GM19035 (cell line): ENCODE data around the gene TBC1D16.

ENCODE experiments used
- ATAC-seq: cut with Tn5 transposase; IDR thresholded peaks from one replicate; pipeline ENCODE4 v1.9.1; 2021; ENCODE audit not compliant: unreplicated experiment

Gene TBC1D16

DNA sequence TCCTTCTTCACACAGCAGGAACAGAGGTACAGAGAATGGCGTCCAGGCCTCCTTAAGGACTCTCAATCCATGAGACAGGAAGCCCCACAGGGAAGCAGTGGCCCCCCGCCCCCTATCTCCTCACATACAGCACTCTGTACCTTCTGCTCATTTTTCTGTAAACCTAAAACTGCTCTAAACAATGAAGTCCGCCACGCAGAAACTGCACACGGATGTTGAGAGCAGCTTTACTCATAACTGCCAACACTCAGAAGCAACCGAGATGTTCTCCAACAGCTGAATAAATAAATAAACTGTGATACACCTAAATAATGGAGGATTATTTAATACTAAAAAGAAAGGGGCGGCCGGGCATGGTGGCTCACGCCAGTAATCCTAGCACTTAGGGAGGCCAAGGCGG, 9.9 kb downstream of the TBC1D16 start:
- ATAC-seq: no peak

DNA sequence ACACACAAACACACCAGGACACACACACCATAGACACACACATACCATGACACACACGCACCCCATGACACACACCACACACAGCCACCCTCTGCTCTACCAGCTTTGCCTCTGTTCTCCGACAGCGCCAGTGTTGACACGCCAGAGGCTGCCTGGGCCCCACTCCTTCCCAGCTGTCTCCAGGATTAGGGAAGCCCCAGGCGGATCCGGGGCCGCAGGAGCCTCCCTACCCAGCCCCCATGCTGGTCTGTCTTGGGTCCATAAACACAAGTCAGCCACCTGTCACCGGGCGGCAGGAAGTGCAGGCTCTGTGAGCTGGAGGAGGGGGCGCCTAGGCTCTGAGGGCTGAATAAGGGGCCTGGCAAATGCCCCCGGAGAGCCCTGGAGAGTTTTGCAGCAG, 10.5 kb downstream of the TBC1D16 start:
- ATAC-seq: no peak

DNA sequence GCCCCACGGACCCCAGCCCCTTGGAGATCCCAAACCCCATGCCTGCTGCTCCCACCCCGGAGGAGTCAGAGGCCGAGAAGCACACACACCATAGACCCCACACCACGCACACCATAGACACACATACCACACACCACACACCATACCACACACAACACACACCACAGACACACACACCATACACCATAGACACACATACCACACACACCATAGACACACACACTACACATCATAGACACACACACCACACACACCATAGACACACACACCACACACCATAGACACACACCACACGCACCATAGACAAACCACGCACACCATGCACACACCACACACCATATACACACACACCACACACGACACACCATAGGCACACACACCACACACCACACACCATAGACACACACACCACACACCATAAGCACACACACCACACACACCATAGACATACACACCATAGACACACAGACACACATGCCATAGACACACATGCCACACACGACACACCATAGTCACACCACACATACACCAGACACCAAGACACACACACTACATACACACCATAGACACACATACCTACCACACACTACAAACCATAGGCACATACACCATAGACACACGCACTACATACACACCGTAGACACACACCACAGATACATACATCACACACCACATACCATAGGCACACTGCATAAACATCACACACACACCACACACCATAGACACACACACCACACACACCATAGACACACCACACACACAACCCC, 11.3 kb downstream of the TBC1D16 start:
- no peak for ATAC-seq

DNA sequence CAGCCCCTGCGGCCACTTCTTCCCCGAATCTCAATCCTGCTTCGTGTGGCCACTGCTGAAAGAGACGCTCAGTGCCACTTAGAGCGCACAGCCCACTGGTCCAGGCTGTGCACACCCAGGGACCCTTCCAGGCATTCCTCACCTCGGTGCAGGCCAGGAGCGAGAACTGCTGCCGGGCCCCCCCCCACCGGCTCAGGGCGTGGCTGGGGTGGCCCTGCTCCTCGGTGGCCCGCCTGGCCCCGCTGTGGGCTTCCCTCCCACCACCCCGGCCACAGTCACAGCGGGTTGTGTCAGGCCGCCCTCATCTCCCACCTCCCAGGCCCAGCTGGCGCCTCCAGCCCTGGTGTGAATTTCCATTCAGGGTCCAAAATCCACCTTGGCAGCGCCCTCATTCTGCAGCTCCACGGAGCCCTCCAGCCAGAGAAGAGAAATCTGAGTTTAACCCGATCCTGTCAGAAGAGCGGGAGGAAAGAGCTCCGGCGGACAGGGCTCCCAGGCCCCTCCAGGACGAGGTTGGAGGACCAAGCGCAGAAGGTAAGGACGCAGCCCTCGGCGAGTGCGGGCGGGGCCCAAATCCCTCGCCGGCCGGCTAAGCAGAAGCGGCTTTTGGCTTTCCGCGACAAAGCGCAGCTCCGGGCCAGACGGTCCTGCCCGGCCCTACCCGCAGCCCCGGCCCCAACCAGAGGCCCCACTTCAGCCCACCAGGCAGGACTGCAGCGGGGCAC, 12.0 kb downstream of the TBC1D16 start:
- ATAC-seq: no peak

DNA sequence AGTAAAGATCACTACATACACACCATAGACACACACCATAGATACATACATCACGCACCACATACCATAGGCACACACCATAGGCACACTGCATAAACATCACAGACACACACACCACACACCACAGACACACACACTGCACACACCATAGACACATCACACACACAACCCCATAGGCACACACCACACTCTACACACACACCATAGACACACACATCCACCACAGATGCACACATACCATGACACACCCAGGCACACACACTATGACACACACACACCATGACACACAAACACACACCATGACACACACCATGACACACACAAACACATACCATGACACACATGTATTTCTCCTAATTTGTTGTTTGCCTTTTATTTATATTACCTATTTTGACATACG, 14.1 kb downstream of the TBC1D16 start:
- ATAC-seq: no peak

DNA sequence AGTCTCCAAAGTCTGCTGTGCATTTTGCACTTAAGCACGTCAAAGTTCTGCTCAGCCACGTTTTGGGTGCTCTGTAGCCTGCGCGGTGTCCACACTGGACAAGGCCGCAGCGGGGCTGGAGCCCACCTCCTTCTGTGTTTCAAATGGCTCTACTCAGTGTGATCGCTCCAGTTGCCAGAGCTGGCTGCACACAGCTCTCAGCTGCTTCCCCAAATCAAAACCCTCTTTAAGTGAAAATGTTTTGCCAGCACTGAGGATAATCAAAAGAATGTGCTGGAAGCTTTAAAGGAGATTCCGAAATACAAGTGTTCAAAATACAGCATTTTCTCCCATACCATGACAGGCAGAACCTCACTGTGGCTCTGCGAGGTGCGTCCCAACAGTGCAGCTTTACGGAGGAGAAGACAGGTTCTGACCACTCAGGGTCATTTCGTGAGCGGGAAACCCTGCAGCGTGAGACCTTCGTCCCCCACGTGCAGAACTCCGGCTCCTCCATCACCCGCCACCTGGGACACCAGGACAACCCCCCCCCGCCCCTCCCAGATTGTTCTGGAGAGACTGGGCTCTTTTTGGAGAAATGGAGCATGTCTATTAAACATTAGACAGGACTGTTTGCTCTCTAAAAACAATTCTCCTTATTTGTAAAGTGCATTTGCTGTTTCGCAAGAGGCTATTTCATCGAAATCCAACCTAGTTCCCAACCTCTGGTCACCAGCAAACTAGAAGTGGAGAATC, 16.6 kb downstream of the TBC1D16 start:
- ATAC-seq: no peak

DNA sequence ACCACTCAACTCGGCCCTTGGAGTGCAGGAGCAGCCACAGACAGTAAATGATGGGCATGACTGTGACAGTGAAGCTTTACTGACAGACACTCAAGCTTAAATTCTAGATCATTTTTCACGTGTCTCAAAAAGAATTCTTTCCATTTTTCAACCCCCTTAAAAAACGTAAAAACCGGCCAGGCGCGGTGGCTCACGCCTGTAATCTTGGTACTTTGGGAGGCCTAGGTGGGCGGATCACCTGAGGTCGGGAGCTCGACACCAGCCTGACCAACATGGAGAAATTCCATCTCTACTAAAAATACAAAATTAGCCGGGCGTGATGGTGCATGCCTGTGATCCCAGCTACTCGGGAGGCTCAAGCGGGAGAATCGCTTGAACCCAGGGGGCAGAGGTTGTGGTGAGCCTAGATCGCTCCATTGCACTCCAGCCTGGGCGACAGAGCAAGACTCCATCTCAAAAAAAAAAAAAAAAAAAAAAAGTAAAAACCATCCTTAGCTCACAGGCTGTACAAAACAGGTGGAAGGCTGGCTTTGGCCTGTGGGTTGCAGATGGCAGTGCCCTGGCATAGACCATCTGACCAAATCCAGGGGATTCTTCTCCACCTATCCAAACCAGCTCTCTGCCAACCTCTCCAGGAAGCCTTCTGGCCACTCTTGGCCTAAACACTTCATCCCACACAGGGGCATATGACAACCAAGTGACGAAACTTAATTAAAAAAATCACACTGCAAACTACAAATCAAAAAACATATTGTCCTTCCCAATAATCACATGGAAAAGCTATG, 18.3 kb downstream of the TBC1D16 start:
- ATAC-seq: no peak

DNA sequence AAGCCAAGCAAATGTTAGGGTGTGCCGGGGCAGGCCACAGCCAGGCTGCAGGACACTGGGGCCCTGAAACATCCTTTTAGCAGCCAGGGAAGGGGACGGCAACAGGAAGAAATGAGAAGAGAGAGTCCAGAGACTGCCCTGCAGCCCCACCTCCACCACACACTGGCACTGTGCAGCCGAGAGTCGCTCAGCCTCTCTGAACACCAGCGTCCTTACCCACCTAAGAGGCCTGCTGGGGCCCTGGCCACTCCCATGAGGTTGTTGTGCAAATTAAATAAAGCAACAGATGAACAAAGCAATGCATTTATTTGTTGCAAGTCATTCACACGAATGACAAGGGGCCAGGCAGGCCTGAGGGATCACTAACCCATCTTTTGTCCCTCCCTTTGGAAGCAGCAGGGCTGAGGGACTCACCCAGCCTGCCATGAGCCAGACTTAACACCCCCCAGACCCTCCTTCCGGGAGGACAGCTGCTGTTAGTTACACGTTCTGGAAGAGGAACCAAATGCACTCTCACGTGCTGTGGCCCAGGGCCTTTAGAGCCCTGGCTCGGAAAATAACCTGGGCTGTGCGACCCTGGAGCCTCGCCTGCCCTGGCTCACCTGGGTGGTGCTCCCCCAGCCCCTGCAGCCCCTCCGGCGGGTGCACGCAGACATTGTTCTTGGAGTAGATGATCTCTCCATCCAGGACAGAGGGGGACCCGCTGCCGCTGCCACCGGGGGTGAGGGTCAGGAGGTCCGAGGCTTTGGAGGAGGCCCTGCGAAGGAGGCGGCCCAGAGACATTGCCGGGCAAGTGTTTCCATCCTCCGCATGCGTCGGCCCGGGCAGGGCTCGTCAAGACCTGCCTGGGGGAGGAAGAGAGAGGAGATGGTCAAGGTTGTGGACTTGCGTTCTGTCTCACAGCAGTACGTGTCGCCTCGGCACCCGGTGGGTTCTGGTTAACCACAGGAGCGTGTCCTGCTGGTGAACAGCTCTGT, 22.6 kb downstream of the TBC1D16 start:
- no peak for ATAC-seq

DNA sequence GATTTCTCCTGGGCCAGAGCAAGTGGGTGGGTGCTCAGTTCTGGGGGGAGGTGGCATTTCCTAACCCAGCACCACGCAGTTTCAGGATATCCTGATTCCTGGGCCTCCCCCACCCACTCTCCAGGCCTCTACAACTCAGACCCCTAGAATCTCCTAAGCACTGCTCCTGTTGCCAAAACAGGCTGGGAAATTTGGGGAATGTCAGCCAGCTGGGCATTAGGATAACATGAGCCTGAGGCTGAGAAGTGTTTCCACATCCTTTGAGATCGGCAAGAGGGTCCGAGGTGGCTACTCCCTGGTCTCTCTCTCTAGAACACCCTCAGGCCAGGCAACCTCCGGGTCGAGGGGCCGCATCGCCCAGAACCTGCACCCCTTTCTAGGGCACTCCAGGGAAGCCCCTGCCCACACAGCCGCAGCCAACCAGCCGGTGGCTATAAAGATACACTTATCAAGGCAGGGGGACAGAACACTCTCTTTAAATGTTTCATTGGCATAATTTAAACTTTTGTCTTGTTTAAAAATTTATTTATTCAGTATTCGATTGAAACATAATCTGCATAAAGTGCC, 23.6 kb downstream of the TBC1D16 start:
- no peak for ATAC-seq

DNA sequence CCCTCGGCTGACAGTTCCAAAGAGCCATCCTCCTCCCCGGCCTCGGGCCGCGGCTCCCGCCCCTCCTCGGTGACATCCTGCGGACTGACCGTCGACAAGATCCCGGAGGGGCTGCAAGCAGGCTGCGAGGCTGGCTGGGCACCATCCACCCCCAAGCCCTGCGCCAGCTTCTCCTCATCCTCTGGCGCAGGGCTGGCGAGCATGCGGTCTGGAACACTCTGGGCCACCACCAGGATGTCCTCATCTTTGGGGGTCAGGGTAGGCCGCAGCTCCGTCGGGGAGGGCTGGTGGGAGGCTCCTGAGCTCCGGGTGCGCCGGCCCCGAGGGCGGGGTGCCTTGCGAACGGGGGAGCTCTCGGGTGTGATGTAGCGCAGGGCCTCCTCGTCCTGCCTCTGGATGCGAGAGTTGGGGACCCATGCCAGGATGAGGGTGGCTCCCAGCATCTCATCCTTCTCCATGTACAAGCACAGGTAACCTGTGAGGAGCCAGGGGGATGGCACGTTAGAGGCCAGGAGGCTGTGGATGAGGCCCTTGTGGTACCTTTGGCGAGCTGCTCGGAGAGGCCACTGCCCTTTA, 25.3 kb downstream of the TBC1D16 start:
- no peak for ATAC-seq

DNA sequence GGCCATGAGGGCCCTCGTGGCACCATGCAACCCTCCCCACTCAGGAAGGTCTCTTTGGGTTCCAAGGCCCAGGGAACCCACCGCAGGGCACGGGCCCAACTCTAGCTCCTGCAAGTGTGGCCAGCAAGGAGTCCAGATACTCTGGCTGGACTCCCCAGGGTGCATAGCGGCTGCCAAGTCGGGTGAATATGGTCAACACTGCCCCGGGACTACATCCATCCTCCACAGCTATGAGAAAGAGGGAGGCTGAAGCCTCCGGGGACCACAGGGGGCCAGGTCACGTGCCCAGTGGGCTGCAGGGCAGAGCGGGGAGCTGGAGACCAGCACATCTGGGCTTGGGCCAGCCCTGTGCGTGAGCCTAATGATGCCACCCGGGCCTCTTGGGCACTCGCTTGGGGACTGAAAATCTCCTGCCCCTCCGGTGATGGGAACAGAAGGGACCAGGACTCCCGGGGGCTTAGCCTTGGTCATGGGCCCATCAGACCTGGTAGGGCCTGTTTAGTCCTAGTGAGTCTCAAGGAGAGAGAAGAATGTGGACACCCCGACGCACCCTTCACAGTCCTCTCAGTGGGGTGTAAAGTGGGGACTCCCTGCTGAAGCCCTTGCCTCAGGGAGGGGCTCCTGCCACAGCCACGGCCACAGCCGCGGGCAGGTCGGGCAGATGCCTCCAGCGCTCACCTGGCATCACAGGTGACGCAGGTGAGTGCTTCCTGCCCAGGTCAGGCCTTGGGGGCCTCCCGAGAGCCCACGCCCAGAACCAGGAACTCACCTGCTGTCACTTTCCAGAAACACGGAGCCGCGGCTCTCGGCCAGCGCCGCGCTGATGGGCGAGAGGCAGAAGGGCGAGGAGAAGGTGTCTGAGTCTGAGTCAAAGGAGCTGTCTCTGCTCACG, 26.0 kb downstream of the TBC1D16 start:
- ATAC-seq: no peak

DNA sequence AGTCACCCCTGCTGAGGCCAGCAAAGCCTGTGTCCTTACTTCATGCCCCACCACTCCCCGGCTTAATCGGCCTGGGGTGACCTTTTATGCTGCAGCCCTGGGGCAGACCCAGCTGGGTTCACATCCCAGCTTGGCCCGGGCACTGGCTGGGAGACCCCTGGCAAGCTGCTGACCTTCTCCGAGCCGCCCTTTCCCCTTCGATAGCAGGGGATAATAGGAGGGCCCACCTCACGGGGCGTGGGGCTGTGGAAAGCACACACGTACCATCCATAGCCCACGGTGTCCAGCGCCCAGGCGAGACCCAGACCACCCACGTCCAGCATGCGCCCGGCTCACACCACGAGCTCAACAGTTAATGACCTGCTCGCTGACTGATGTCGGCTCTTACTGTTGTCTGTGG, 26.8 kb downstream of the TBC1D16 start:
- ATAC-seq: no peak

DNA sequence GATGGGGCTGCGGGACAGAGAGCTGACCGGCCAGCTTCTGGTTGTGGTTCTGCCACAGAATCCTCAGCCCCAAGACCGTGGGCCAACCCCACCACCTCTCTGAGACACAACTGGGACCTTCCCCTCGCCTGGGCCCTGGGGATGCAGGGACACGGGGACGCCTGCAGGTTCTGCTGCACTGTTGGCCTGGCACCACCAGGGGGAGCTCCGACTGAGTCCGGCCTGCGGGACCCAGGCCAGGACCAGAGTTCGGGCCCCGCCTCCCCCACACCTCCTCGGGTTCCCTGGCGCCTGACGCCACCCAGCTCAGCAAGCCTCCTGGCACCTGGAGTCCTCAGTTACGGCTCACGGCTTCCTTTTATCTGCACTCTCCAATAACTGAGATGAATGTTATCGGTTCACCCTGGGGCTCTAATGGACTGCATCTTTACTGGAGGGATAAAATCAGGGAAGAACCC, 27.3 kb downstream of the TBC1D16 start:
- no peak for ATAC-seq

DNA sequence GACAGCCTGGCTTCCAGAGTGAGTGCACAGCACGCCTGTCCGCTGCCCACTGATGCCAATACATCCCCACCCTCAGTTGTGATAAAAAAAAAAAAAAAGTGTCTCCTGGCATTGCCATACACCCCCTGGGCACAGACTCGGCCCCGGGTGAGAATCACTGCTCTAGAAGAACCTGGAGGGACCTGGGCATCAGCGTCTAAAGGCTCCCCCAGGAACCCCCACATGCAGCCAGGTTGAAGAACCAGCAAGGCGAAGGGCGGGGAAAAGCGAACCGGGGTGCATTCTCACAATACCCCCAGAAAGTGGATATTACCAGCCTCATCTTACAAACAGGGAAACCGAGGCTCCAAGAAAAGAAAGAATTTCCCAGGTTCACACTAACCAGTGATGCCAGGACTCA, 27.7 kb downstream of the TBC1D16 start:
- no peak for ATAC-seq

DNA sequence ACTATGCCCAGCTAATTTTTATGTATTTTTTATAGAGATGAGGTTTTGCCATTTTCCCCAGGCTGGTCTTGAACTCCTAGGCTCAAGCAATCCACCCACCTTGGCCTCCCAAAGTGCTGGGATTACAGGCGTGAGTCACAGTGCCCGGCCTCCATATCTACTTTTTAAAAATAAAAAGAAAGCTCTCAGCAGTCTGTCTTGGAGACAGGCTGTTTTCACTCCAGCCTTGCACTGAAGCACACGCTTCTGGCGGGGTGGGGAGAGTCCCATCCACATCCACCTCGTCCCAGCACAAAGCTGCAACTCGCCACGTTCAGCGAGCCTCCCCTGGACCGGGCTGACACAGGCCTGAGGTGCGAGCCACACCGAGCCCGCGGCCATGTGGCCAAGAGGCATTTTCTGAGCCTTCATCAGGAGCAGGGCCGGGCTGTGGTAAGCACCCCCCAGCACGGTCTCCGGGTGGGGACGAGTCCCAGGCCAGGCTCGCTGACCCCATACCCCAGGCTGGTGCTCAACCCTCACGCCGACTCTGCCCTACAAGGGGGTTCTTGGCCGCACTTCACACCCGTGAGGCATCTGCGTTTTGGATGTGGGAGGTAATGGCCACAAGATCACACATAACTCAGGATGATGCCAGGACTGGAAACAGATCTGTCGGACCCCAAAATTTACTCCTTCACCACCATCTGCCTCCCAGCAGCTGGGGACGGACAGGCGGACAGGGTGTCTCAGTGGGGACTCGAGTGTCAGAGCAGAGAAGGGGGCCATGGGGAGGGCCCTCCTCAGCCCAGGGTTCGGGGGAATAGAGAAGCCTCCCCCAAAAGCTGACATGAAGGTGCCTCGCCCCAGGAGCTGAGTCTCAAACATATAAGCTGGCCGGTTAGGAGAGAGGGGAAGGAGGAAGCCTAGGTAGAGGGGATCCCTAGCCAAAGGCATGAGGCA, 28.6 kb downstream of the TBC1D16 start:
- no peak for ATAC-seq

DNA sequence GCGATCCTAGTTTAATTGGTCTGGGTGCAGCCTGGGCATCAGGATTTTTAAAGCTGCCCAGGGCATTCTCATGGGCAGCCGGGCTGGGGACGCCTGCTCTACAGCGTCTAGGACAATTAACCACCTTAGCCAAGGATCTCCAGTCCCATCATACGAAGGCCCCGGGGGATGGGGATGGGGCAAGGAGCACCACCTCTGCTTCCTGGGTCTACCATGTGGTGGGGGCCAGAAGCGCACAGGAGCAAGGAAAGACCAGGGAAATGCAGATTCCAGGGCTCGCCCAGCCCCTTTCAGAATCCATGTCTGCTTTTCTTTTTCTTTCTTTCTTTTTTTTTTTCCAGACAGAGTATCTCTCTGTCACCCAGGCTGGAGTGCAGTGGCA, 29.3 kb downstream of the TBC1D16 start:
- no peak for ATAC-seq
